Gastrocnemius medialis (tissue), 4 donors: Measurements from ENCODE around the gene CCDC92.

Experiments used
- CTCF ChIP-seq, 5 experiments: fragments of 450-650 bp in 3 of 5; fragments of 200-600 bp in 2 of 5; sonication (generic) in 2 of 5; IDR thresholded peaks in 4 of 5; conservative IDR thresholded peaks in 1 of 5; 1 replicate in 4 of 5; 2 replicates in 1 of 5; pipeline ENCODE4 v1.5.1; 2016 to 2019; ENCODE audit warnings: antibody characterized with exemption in 5 of 5, mild to moderate bottlenecking in 3 of 5, moderate library complexity in 3 of 5
- POLR2A ChIP-seq, 2 donors: fragments of 450-650 bp; IDR thresholded peaks; one replicate each; pipeline ENCODE4 v1.6.1; 2017; ENCODE audit warnings: antibody characterized with exemption in 2 of 2, mild to moderate bottlenecking in 2 of 2, moderate library complexity in 2 of 2

- no peak for TF ChIP-seq CTCF (IDR thresholded peaks at IDR 0.05 in 4 of 5, conservative IDR thresholded peaks at IDR 0.05 in 1 of 5)
- TF ChIP-seq POLR2A (IDR thresholded peaks at IDR 0.05): no peak
Observed at GRCh38 chr12:123984903-123985302, 12.3 kb upstream of the CCDC92 start.
